PC-9 (cell line): ENCODE results near the gene DPH5. TPM values are rescaled to one million over a fixed set of nuclear protein-coding genes. Genes with fewer than 3 reads are reported as not detected.
"Not testable (repeated sequence)": the region's sequence is repeated elsewhere in the genome, so short reads cannot be mapped to it uniquely, and the experiment has no call there.

Experiments
- BruUV-seq: library from RNA; stranded (reverse); fragments of 400-500 nt; replicated peaks from 2 replicates; lab custom pipeline; 2021; lab: Mats Ljungman, UMichigan
- CTCF ChIA-PET: fragments of 300-600 bp; sonication (Branson Sonifier 250); formaldehyde crosslinking; loops from one replicate; lab custom pipeline; 2022; ENCODE audit warnings: antibody characterized with exemption; lab: Charles Lee
- POLR2A ChIA-PET: fragments of 300-600 bp; sonication (Branson Sonifier 250); formaldehyde crosslinking; loops from one replicate; lab custom pipeline; 2022; ENCODE audit warnings: antibody characterized with exemption; ENCODE audit not compliant: unreplicated experiment; lab: Charles Lee
- DNase-seq, 2 experiments: peaks; one replicate each; pipeline versions ENCODE4 v3.0.0 to v3.0.0-alpha.2; 2015 to 2022; ENCODE audit warnings: mixed read lengths in 1 of 2
- H2AFZ ChIP-seq: fragments of 200-600 bp; sonication (generic); 2 replicates; pipeline ENCODE4 v1.8.1; 2017; ENCODE audit warnings: antibody characterized with exemption
- H3F3A ChIP-seq: fragments of 200-600 bp; sonication (generic); 2 replicates; pipeline ENCODE4 v1.8.1; 2017; ENCODE audit warnings: antibody characterized with exemption, mild to moderate bottlenecking, low read depth; ENCODE audit not compliant: insufficient read depth
- H3K27ac ChIP-seq: fragments of 200-600 bp; sonication (generic); 2 replicates; pipeline ENCODE4 v1.6.1; 2016; ENCODE audit warnings: mixed run types
- H3K27me3 ChIP-seq: fragments of 200-600 bp; sonication (generic); 2 replicates; pipeline ENCODE4 v1.6.1; 2016; ENCODE audit warnings: low read depth, mixed run types; ENCODE audit not compliant: insufficient read depth
- H3K36me3 ChIP-seq: fragments of 200-600 bp; sonication (generic); 2 replicates; pipeline ENCODE4 v1.6.1; 2016; ENCODE audit warnings: low read depth, mixed run types
- H3K4me1 ChIP-seq: fragments of 200-600 bp; sonication (generic); replicated peaks from 2 replicates; pipeline ENCODE4 v1.6.1; 2016; ENCODE audit warnings: mixed run types; ENCODE audit not compliant: insufficient read depth
- H3K4me2 ChIP-seq: fragments of 200-600 bp; sonication (generic); 2 replicates; pipeline ENCODE4 v1.6.1; 2017; ENCODE audit warnings: mixed run types
- H3K4me3 ChIP-seq: fragments of 200-600 bp; sonication (generic); 2 replicates; pipeline ENCODE4 v1.6.1; 2016; ENCODE audit warnings: mixed run types
- H3K79me2 ChIP-seq: fragments of 200-600 bp; sonication (generic); 2 replicates; pipeline ENCODE4 v1.6.1; 2017; ENCODE audit warnings: low read depth, mixed run types
- H3K9me2 ChIP-seq: fragments of 200-600 bp; sonication (generic); 2 replicates; pipeline ENCODE4 v1.8.1; 2017; ENCODE audit warnings: mild to moderate bottlenecking; ENCODE audit not compliant: insufficient read depth
- H3K9me3 ChIP-seq: fragments of 200-600 bp; sonication (generic); 2 replicates; pipeline ENCODE4 v1.8.1; 2016; ENCODE audit warnings: low read depth; ENCODE audit not compliant: insufficient read depth
- H4K20me1 ChIP-seq: fragments of 200-600 bp; sonication (generic); 2 replicates; pipeline ENCODE4 v1.8.1; 2017; ENCODE audit not compliant: insufficient read depth
- CTCF ChIP-seq: fragments of 200-600 bp; sonication (generic); conservative IDR thresholded peaks from 2 replicates; pipeline ENCODE4 v1.6.1; 2017; ENCODE audit warnings: mixed run types, antibody characterized with exemption, mild to moderate bottlenecking, moderate library complexity
- EZH2 ChIP-seq: fragments of 200-600 bp; sonication (generic); IDR thresholded peaks from 2 replicates; pipeline ENCODE4 v1.8.0; 2017; ENCODE audit warnings: antibody characterized with exemption, low read depth
- intact Hi-C: fragments of 100-400 bp; cut with micrococcal nuclease; formaldehyde crosslinking; loops from one replicate; pipeline ENCODE4 v1.10.0; 2022; ENCODE audit not compliant: unreplicated experiment
- total RNA-seq: library from RNA; stranded (reverse); gene quantifications from 2 replicates; pipeline ENCODE4 v1.2.3, GENCODE V29; 2021

The DPH5 gene
- total RNA-seq, 1 experiment from 2014 or later, result 39.4 TPM

DNA sequence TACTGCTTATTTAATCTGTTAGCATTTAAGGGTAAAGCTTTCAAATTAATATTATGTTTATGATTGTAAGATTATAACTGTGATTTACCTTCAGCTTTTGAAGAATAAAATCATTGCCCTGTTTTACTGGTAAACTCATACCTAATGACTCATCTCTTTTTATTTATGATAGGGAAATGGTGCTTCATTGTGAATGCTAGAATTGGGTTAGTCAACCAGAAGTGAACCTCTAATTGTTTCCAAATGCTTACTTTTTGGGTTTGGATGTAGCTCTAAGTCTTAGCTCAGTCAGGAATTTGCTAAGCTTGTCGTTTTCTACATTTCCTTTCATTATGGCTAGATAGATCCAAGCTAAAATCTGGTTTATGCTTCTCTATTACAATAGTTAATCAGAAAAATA lies 70.3 kb downstream of the DPH5 start:
- peaks cover 6% of the 10 kb centered on the region; the same call in 1 of the 2 replicates for H4K20me1 ChIP-seq
- no peaks in the 10 kb centered on the region for H3K79me2 ChIP-seq
- H3K27ac ChIP-seq, result peak overlapping the region; percentile 22; the same call in 1 of the 2 replicates
- CTCF ChIA-PET, result no interaction called here
- H3K4me3 ChIP-seq, result no peak overlapping the region
- peaks cover 14% of the 10 kb centered on the region for H3K4me1 ChIP-seq
- H2AFZ ChIP-seq, result no peak overlapping the region
- no peaks in the 10 kb centered on the region for H3K9me3 ChIP-seq
- H3K27me3 ChIP-seq, result no peaks in the 10 kb centered on the region
- H3F3A ChIP-seq, result no peaks in the 10 kb centered on the region
- intact Hi-C loops, result no loop called here
- no peak overlapping the region for H3K4me2 ChIP-seq
- POLR2A ChIA-PET, result interaction anchor here (0.6 kb wide), 1 partner anchor 15 kb away, joined by 5 read pairs; no protein-coding TSS in a partner anchor
- H3K36me3 ChIP-seq, result peaks cover 11% of the 10 kb centered on the region; the same call in 1 of the 2 replicates
- peaks cover 4% of the 10 kb centered on the region; the same call in 1 of the 2 replicates for H3K9me2 ChIP-seq
- peak in 1 of 2 experiments; percentile 39 for DNase-seq
- TF ChIP-seq EZH2, result no peak
- no peak for TF ChIP-seq CTCF
- BruUV-seq, result no TSS peak

GRCh38 chr1:100953960-100954730 lies 71.4 kb downstream of the DPH5 start:
- no TSS peak for BruUV-seq
- peaks cover 9% of the 10 kb centered on the region; the same call in 1 of the 2 replicates for H4K20me1 ChIP-seq
- no peak overlapping the region for H3K4me3 ChIP-seq
- no peaks in the 10 kb centered on the region for H3F3A ChIP-seq
- ChIA-PET CTCF (no interaction called here), POLR2A (no interaction called here)
- H3K27me3 ChIP-seq, result no peaks in the 10 kb centered on the region
- no peaks in the 10 kb centered on the region for H3K79me2 ChIP-seq
- H3K27ac ChIP-seq, result no peak overlapping the region
- H3K4me1 ChIP-seq, result peaks cover 17% of the 10 kb centered on the region
- H3K4me2 ChIP-seq, result no peak overlapping the region
- no peak for TF ChIP-seq EZH2
- no peak for TF ChIP-seq CTCF
- H2AFZ ChIP-seq, result no peak overlapping the region
- no peaks in the 10 kb centered on the region for H3K9me3 ChIP-seq
- peaks cover 4% of the 10 kb centered on the region; the same call in 1 of the 2 replicates for H3K9me2 ChIP-seq
- intact Hi-C loops, result no loop called here
- peaks cover 11% of the 10 kb centered on the region; the same call in 1 of the 2 replicates for H3K36me3 ChIP-seq
- no peak for DNase-seq

DNA sequence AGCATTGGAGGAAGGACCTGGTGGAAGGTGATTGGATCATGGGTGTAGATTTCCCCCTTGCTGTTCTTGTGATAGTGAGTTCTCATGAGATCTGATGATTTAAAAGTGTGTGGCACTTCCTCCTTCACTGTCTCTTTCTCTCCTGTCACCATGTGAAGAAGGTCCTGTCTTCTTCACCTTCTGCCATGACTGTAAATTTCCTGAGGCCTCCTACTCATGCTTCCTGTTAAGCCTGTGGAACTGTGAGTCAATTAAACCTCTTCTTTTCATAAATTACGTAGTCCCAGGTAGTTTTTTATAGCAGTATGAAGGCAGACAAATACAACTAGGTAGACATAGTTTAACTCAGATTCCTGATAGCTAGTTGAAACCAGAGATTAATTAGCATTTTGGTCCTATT lies 72.6 kb downstream of the DPH5 start:
- POLR2A ChIA-PET, BruUV-seq, H3K9me2 ChIP-seq, H3K27me3 ChIP-seq, H3F3A ChIP-seq, H3K27ac ChIP-seq, CTCF ChIA-PET, intact Hi-C loops, H2AFZ ChIP-seq, H3K4me2 ChIP-seq, DNase-seq, H3K79me2 ChIP-seq, H3K4me3 ChIP-seq, H3K9me3 ChIP-seq: not testable (repeated sequence)
- Histone ChIP-seq H4K20me1 (peaks cover 15% of the 10 kb centered on the region; the same call in 1 of the 2 replicates), H3K36me3 (peaks cover 11% of the 10 kb centered on the region; the same call in 1 of the 2 replicates), H3K4me1 (peaks cover 21% of the 10 kb centered on the region)
